ENCODE results near the gene ISL2.
"Not testable (repeated sequence)": the region's sequence is repeated elsewhere in the genome, so short reads cannot be mapped to it uniquely, and the experiment has no call there.

Gene ISL2

DNA sequence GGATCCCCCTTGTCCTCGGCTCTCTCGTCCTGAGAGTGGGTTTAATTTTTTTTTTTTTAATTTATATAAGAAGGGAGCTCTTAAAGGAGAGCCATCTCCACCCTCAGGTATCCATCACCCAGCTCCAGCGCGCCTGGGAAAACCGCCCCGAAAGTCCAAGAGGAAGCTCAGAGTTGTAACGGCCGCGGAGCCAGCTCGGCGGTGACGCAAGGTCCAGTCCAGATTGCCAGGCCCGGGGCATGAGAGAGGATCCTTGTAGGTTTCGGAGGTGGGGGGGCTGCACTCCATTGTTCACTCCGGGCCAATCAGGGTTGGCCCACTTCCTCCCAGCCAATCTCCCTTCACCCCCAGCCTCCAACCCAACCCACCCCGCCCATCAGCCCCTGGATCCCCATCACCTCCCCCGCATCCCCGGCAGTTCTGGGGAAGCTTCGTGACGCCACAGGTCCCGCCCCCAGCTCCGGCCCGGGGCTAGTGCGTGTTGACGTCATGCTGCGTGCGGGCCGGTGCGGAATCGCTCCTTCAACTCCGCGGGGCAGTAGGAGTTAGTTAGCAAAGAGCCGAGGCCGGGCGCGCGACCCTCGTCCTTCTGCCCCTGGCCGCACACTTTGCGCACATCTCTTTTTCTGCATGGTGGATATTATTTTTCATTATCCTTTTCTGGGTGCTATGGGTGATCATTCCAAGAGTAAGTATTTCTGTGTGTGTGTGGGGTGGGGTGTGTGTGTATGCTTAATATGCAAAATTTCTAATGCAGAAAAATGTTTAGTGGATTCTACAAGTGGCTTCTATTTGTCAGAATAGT is at the start of gene ISL2:
Gene ISL2 (plus strand): TSS at position 520 of the 805 bp plus-strand sequence. CDS start 111 bp downstream, at position 631.
- peak; percentile 83 for DNase-seq

DNA sequence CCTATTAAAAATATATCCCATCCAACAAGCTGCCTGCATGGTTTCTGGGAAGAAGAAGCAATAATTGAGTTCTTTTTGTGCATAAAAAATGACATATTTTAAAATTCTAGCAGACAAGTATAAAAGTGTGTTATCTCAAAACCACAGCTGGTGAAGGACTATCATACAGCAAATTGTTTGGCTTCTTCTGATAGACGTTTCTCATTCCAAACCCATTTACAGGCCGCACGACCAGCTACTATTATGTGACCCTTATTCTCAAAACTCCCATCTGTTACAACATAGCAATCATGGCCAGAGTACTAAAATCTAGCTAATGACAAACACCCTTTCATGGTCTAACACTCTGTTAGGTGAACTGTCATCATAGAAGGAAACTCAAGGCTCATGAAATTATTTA is 47.0 kb upstream of the ISL2 start:
- DNase-seq, result no peak

- DNase-seq, result no peak
These were observed 43.2 kb upstream of the ISL2 start for GRCh38 chr15:76293361-76293760.

DNA sequence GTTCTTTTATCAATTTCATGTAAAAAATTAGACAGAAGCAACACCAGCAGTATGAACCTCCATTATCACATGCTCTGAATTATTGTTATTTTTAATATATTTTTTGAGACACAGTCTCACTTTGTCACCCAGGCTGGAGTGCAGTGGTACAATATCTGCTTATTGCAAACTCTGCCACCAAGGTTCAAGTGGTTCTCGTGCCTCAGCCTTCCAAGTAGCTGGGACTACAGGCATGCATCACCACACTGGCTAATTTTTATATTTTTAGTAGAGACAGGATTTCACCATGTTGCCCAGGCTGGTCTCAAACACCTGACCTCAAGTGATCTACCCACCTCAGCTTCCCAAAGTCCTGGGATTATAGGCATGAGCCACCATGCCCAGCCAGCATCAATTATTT is 42.1 kb upstream of the ISL2 start:
- not testable (repeated sequence) for DNase-seq

GRCh38 chr15:76296849-76297248 is 39.7 kb upstream of the ISL2 start:
- no peak for DNase-seq

DNA sequence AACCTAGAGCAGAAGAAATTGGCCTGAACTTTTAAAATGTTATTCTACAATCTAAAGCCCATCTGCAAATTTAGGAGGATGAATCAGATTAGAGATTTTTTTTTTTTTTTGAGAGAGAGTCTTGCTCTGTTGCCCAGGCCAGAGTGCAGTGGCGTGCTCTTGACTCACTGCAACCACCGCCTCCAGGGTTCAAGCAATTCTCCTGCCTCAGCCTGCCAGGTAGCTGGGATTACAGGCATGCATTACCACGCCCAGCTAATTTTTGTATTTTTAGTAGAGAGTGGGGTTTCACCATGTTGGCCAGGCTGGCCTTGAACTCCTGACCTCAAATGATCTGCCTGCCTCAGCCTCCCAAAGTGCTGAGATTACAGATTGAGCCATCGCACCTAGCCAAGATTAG is 38.6 kb upstream of the ISL2 start:
- not testable (repeated sequence) for DNase-seq

DNA sequence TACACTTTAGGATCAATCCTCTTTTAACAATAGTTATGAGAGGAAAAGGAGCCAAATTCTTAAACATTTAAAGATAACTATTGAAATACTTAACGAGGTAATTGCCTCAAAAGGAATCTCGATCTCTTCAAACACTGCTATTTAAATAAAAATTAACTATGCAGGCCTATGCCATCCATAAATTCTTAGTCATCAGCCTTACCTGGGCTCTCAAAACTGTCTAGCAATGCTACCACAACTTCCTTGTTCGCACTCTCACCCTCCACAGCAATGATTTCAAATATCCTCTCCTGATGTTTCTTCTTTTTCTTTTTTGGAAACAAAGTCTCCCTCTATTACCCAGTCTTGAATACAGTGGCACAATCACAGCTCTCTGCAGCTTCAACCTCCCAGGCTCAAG is 37.6 kb upstream of the ISL2 start:
- DNase-seq, result no peak

DNA sequence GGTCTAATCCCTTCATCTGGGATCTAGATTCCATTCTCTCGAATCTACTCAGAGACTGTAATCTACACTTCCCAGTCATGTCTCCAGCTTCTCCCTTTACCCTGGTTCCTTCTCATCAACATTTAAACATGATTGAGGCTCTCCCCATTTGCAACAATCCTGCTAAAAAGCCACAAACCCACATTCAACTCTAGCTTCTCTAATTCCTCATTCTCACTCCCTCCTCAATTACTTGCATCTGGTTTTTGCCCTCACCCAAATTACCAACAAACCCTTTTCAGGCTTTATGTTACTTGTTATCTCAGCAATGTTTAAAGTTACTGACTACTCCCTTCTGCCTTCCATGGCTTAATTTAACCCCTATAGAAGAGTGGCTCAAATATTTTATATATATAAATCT is 36.8 kb upstream of the ISL2 start:
- DNase-seq, result no peak

- DNase-seq, result no peak
These were observed 32.7 kb upstream of the ISL2 start for GRCh38 chr15:76303909-76304308.

- no peak for DNase-seq
These were observed 26.8 kb upstream of the ISL2 start for GRCh38 chr15:76309601-76310330.

GRCh38 chr15:76310475-76311099 is 26.0 kb upstream of the ISL2 start:
- no peak for DNase-seq

- DNase-seq, result peak; percentile 93
These were observed 25.2 kb upstream of the ISL2 start, which contains the start of gene ETFA for GRCh38 chr15:76311100-76311953. Gene ETFA, minus strand, starts transcription at chr15:76311469. Its CDS starts 81 bp downstream, at chr15:76311388.

GRCh38 chr15:76312540-76313174 is 23.9 kb upstream of the ISL2 start:
- no peak for DNase-seq

- DNase-seq, result not testable (repeated sequence)
These were observed 23.4 kb upstream of the ISL2 start for GRCh38 chr15:76313175-76313567.

DNA sequence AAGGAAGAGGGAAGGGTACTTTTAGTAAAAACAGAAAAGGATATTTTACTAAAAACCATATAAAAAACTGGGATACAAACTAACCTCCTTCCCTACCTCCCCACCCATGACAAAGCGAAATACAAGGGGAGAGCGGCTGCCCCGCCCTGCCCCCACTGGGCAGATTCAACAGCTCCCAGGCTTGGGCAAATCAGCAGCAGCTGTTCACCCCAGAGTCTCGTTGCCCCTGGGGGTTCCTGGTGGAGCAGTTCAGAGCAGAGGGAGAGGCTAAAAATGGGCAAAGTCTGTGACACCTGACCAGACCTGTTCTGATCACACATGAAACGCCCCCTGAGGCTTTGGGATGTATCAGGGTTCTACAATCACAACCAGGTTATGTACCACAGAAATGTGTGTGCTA is 22.8 kb upstream of the ISL2 start:
- DNase-seq, result no peak

DNA sequence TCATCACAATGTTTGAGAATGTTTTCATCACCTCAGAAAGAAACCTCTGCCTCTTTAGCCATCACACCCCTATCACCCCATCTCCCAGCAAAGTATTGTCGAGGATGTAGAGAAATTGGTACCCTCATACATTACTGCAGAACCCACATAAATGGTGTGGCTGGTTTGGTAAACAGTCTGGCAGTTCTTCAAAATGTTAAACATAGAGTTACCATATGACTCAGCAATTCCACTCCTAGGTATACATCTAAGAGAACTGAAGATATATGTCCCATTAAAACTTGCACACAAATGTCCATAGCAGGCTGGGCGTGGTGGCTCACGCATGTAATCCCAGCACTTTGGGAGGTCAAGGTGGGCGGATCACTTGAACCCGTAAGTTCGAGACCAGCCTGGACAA is 16.6 kb upstream of the ISL2 start:
- no peak for DNase-seq

DNA sequence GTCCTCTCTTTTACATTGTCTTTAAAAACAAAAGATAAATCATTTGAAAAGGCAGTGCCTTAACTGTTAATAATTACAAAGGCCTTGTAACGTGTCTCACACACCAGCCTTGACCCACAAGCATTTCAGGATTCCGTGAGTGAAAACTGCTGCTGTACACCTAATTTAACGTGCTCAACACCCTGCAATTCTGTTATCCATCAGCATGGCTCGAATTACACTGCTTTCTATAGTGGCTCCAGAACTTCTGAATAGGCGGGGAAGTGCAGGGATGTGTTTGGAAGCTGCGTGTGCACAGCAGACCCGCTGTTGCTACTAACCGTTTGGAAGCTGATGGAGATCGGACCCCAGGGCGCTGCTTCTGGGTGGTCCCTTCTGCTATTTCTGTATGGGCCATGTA is 15.4 kb upstream of the ISL2 start:
- DNase-seq, result no peak

- no peak for DNase-seq
These were observed 15.0 kb upstream of the ISL2 start for GRCh38 chr15:76321602-76322001.

- DNase-seq, result no peak
These were observed 12.5 kb upstream of the ISL2 start for GRCh38 chr15:76324066-76324465.

- no peak for DNase-seq
These were observed 10.9 kb upstream of the ISL2 start for GRCh38 chr15:76325704-76326103.

- DNase-seq, result no peak
These were observed 9.1 kb upstream of the ISL2 start for GRCh38 chr15:76327191-76328105.

All from CD4-positive, alpha-beta T cell treated with Interleukin-15 for 1 hour (primary cell).